CD4-positive, alpha-beta T cell (primary cell): ENCODE results near the gene TMBIM1. TPM values are rescaled to one million over a fixed set of nuclear protein-coding genes. Genes with fewer than 3 reads are reported as not detected.
A peak's percentile ranks its signal among the peaks of the same experiment; 100 is the strongest.

ENCODE experiments used
- ATAC-seq: fragments of 200-7000 bp; cut with Tn5 transposase; one replicate; pipeline ENCODE4 v1.10.0; 2022; ENCODE audit warnings: mild to moderate bottlenecking; ENCODE audit not compliant: poor library complexity
- CTCF ChIA-PET: fragments of 350-600 bp; sonication (Branson Sonifier 250); formaldehyde crosslinking; loops from one replicate; lab custom pipeline; 2021; ENCODE audit warnings: antibody characterized with exemption, inconsistent platforms; lab: Charles Lee
- POLR2A ChIA-PET: fragments of 350-600 bp; sonication (Branson Sonifier 250); formaldehyde crosslinking; loops from one replicate; lab custom pipeline; 2021; ENCODE audit warnings: antibody characterized with exemption, inconsistent platforms; lab: Charles Lee
- DNase-seq, 14 experiments: peaks; one replicate each; pipeline ENCODE4 v3.0.0-alpha.2; 2013 to 2020; ENCODE audit warnings: mixed read lengths in 2 of 14
- H3K27ac ChIP-seq, 2 donors: one replicate each; pipeline versions ENCODE4 v1.5.1 to v1.7.0; 2013; ENCODE audit warnings: low read length in 2 of 2, low read depth in 1 of 2, mild to moderate bottlenecking in 1 of 2
- H3K27me3 ChIP-seq, 2 experiments: 1 replicate in 1 of 2; 2 replicates in 1 of 2; pipeline versions ENCODE4 v1.6.1 to v1.7.0; 2013; ENCODE audit warnings: low read length in 2 of 2, control low read depth in 1 of 2, mild to moderate bottlenecking in 1 of 2, moderate library complexity in 1 of 2; ENCODE audit not compliant: insufficient read depth in 2 of 2, control insufficient read depth in 1 of 2
- H3K36me3 ChIP-seq: one replicate; pipeline ENCODE4 v1.6.1; 2013; ENCODE audit warnings: low read length, control low read depth; ENCODE audit not compliant: insufficient read depth
- H3K4me1 ChIP-seq: one replicate; pipeline ENCODE4 v1.6.1; 2013; ENCODE audit warnings: low read length, control low read depth; ENCODE audit not compliant: insufficient read depth
- H3K4me3 ChIP-seq: one replicate; pipeline ENCODE4 v1.5.1; 2013; ENCODE audit warnings: mild to moderate bottlenecking, low read length, moderate library complexity
- H3K9me3 ChIP-seq, 2 experiments: 1 replicate in 1 of 2; 2 replicates in 1 of 2; pipeline versions ENCODE4 v1.6.1 to v1.7.0; 2013; ENCODE audit warnings: low read length in 2 of 2, mild to moderate bottlenecking in 2 of 2, control low read depth in 1 of 2, moderate library complexity in 1 of 2; ENCODE audit not compliant: control insufficient read depth in 1 of 2, insufficient read depth in 1 of 2
- H3K27ac Mint-ChIP-seq: one replicate; pipeline ENCODE4 v1.8.0; 2020; ENCODE audit warnings: mixed read lengths
- H3K27me3 Mint-ChIP-seq: one replicate; pipeline ENCODE4 v1.8.0; 2021; ENCODE audit warnings: mixed read lengths
- H3K36me3 Mint-ChIP-seq: one replicate; pipeline ENCODE4 v1.8.0; 2021; ENCODE audit warnings: low read depth, mixed read lengths
- H3K4me1 Mint-ChIP-seq: one replicate; pipeline ENCODE4 v1.8.0; 2021; ENCODE audit warnings: low read depth, mixed read lengths
- H3K4me3 Mint-ChIP-seq: one replicate; pipeline ENCODE4 v1.8.0; 2020; ENCODE audit warnings: mild to moderate bottlenecking, mixed read lengths
- H3K9me3 Mint-ChIP-seq: one replicate; pipeline ENCODE4 v1.8.0; 2020; ENCODE audit warnings: mixed read lengths
- CTCF ChIP-seq: fragments of 200-600 bp; IDR thresholded peaks from one replicate; pipeline ENCODE4 v1.8.0; 2022; ENCODE audit warnings: antibody characterized with exemption, mild to moderate bottlenecking
- intact Hi-C, 2 experiments: fragments of 100-400 bp; cut with DNase I in 1 of 2; cut with micrococcal nuclease in 1 of 2; formaldehyde crosslinking; loops; one replicate each; pipeline versions ENCODE4 v1.15.1 to v1.9.0; 2023 to 2025; cut with DNase I, micrococcal nuclease
- total RNA-seq, 174 experiments: library from RNA in 2 of 174; stranded (reverse) in 2 of 174; gene quantifications; one replicate each; pipeline ENCODE4 v1.2.3 and lab custom pipeline; 2021 to 2026

The TMBIM1 gene
- total RNA-seq, 2 experiments from 2014 or later = 99.2 to 102 TPM

- Mint-ChIP-seq H3K27ac (no peak overlapping the region), H3K4me3 (peak overlapping the region; percentile 68), H3K27me3 (no peaks in the 10 kb centered on the region), H3K4me1 (peaks cover 48% of the 10 kb centered on the region), H3K36me3 (no peaks in the 10 kb centered on the region), H3K9me3 (no peaks in the 10 kb centered on the region)
- Histone ChIP-seq H3K4me3 (no peak overlapping the region), H3K27me3 (no peaks in the 10 kb centered on the region), H3K36me3 (no peaks in the 10 kb centered on the region), H3K4me1 (peaks cover 54% of the 10 kb centered on the region), H3K9me3 (no peaks in the 10 kb centered on the region), H3K27ac (no peak overlapping the region)
- TF ChIP-seq CTCF = no peak
- intact Hi-C loops = no loop called here
- ATAC-seq = no peak
- POLR2A ChIA-PET = no interaction called here
- DNase-seq = no peak
- CTCF ChIA-PET = no interaction called here
These were observed 33.4 kb upstream of the TMBIM1 start for GRCh38 chr2:218325566-218326160.

- ChIA-PET CTCF (interaction anchor here (0.8 kb wide), 1 partner anchor 72 kb away, joined by 3 read pairs; no protein-coding TSS in a partner anchor), POLR2A (interaction anchor here (0.6 to 2.0 kb wide), 5 partner anchors 13 to 119 kb away, joined by 3 to 8 read pairs (median 3); partner anchors contain the start of genes CATIP and PNKD)
- Mint-ChIP-seq H3K9me3 (no peaks in the 10 kb centered on the region), H3K4me1 (peaks cover 58% of the 10 kb centered on the region), H3K27me3 (no peaks in the 10 kb centered on the region), H3K4me3 (peak overlapping the region; percentile 87), H3K27ac (peak overlapping the region; percentile 76), H3K36me3 (no peaks in the 10 kb centered on the region)
- Histone ChIP-seq H3K4me1 (peaks cover 47% of the 10 kb centered on the region), H3K27ac (no peak overlapping the region), H3K27me3 (no peaks in the 10 kb centered on the region), H3K4me3 (peak overlapping the region; percentile 50), H3K36me3 (no peaks in the 10 kb centered on the region), H3K9me3 (no peaks in the 10 kb centered on the region)
- intact Hi-C loops = no loop called here
- no peak for ATAC-seq
- no peak for TF ChIP-seq CTCF
- DNase-seq = peak in 2 of 14 experiments; percentile 26 to 27
These were observed 31.5 kb upstream of the TMBIM1 start for GRCh38 chr2:218323526-218324472.

- peak; percentile 65 for ATAC-seq
- no peak overlapping the region for H3K27ac ChIP-seq
- Mint-ChIP-seq H3K4me1 (peaks cover 66% of the 10 kb centered on the region), H3K27ac (peak overlapping the region; percentile 76), H3K9me3 (no peaks in the 10 kb centered on the region), H3K4me3 (peak overlapping the region; percentile 90), H3K36me3 (no peaks in the 10 kb centered on the region), H3K27me3 (no peaks in the 10 kb centered on the region)
- no peaks in the 10 kb centered on the region for H3K9me3 ChIP-seq
- H3K4me3 ChIP-seq = peak overlapping the region; percentile 50
- intact Hi-C loops = no loop called here
- H3K4me1 ChIP-seq = peaks cover 52% of the 10 kb centered on the region
- POLR2A ChIA-PET = interaction anchor here (0.6 to 2.0 kb wide), 9 partner anchors 9 to 118 kb away, joined by 3 to 8 read pairs (median 3); partner anchors contain the start of genes AAMP, CATIP and PNKD
- no peak for TF ChIP-seq CTCF
- CTCF ChIA-PET = interaction anchor here (0.8 to 0.9 kb wide), 2 partner anchors 34 to 73 kb away, joined by 3 read pairs; partner anchors contain the start of gene CATIP
- peak in 12 of 14 experiments; percentile 19 to 76 (median 36) for DNase-seq
- no peaks in the 10 kb centered on the region for H3K36me3 ChIP-seq
- no peaks in the 10 kb centered on the region for H3K27me3 ChIP-seq
These were observed 30.6 kb upstream of the TMBIM1 start for GRCh38 chr2:218322768-218323525.
